K562 (cell line): ENCODE measurements around the gene GALT. TPM values are rescaled to one million over a fixed set of nuclear protein-coding genes. Genes with fewer than 3 reads are reported as not detected.

Source experiments
- ATAC-seq: fragments of 200-7000 bp; cut with Tn5 transposase; 3 replicates; pipeline ENCODE4 v1.9.1; 2020; ENCODE audit warnings: moderate library complexity
- BruUV-seq: library from RNA; stranded (reverse); fragments of 400-500 nt; replicated peaks from 2 replicates; lab custom pipeline; 2021; lab: Mats Ljungman, UMichigan
- CTCF ChIA-PET: fragments of 300-600 bp; formaldehyde crosslinking; extraction: SDS; loops from one replicate; lab custom pipeline; 2021; ENCODE audit warnings: low intra/inter-chr PET ratio; lab: Yijun Ruan, JAX
- POLR2A ChIA-PET: fragments of 300-600, 350-650 bp; sonication (Branson Sonifier 250); formaldehyde crosslinking; extraction: SDS; loops from one replicate; lab custom pipeline; 2021; ENCODE audit warnings: antibody characterized with exemption, inconsistent platforms; lab: Yijun Ruan, JAX
- DNase-seq, 4 experiments: peaks; one replicate each; pipeline versions ENCODE4 v3.0.0 to v3.0.0-alpha.2; 2011 to 2018; ENCODE audit warnings: low spot score in 3 of 4, mixed read lengths in 3 of 4; ENCODE audit errors: extremely low read depth in 1 of 4
- FAIRE-seq: peaks from 2 replicates; lab custom pipeline; 2011; peaks lifted over from hg19 to GRCh38; lab: Jason Lieb, UNC
- H2AFZ ChIP-seq: 2 replicates; pipeline ENCODE4 v1.6.0; 2011; ENCODE audit warnings: low read depth, low read length, control low read depth, inconsistent platforms
- H3K27ac ChIP-seq: fragments of 200-600 bp; 3 replicates; pipeline ENCODE4 v1.8.0; 2011; ENCODE audit warnings: low read depth, mild to moderate bottlenecking, control low read depth, inconsistent platforms, low read length, moderate library complexity, mixed read lengths; ENCODE audit errors: extremely low read depth
- H3K27me3 ChIP-seq, 2 experiments: fragments of 300-600 bp in 1 of 2; 2 replicates in 1 of 2; 3 replicates in 1 of 2; pipeline versions ENCODE4 v1.6.0 to v1.8.0; 2011; ENCODE audit warnings: inconsistent platforms in 2 of 2, low read length in 2 of 2, mild to moderate bottlenecking in 1 of 2, mixed read lengths in 1 of 2, moderate library complexity in 1 of 2; ENCODE audit not compliant: control insufficient read depth in 2 of 2, insufficient read depth in 2 of 2
- H3K36me3 ChIP-seq: fragments of 300-600 bp; 3 replicates; pipeline ENCODE4 v1.8.0; 2011; ENCODE audit warnings: mild to moderate bottlenecking, low read length, inconsistent platforms; ENCODE audit not compliant: control insufficient read depth, insufficient read depth
- H3K4me1 ChIP-seq, 2 experiments: fragments of 200-600 bp in 1 of 2; replicated peaks in 1 of 2; 2 replicates in 1 of 2; 3 replicates in 1 of 2; pipeline versions ENCODE4 v1.5.1 to v1.8.0; 2011; ENCODE audit warnings: inconsistent platforms in 2 of 2, low read length in 2 of 2, mild to moderate bottlenecking in 1 of 2, mixed read lengths in 1 of 2, moderate library complexity in 1 of 2; ENCODE audit not compliant: control insufficient read depth in 2 of 2, insufficient read depth in 2 of 2
- H3K4me2 ChIP-seq: 2 replicates; pipeline ENCODE4 v1.6.1; 2011; ENCODE audit warnings: low read length, control low read depth, inconsistent platforms, mixed read lengths; ENCODE audit not compliant: insufficient read depth
- H3K4me3 ChIP-seq: fragments of 200-600 bp; sonication (generic), shearing (Covaris generic); 2 replicates; pipeline ENCODE4 v1.5.1; 2016; ENCODE audit warnings: control low read depth, inconsistent platforms
- H3K79me2 ChIP-seq: fragments of 200-600 bp; 3 replicates; pipeline ENCODE4 v1.8.0; 2011; ENCODE audit warnings: low read length, inconsistent platforms; ENCODE audit not compliant: control insufficient read depth, insufficient read depth
- H3K9ac ChIP-seq, 2 experiments: 2 replicates each; pipeline versions ENCODE4 v1.6.0 to v1.6.1; 2011; ENCODE audit warnings: low read depth in 2 of 2, low read length in 2 of 2, control low read depth in 1 of 2, inconsistent platforms in 1 of 2, mild to moderate bottlenecking in 1 of 2, mixed read lengths in 1 of 2; ENCODE audit not compliant: insufficient read depth in 1 of 2
- H3K9me1 ChIP-seq: one replicate; pipeline ENCODE4 v1.6.0; 2011; ENCODE audit warnings: inconsistent platforms, mild to moderate bottlenecking, low read length, moderate library complexity; ENCODE audit not compliant: control insufficient read depth, insufficient read depth
- H3K9me3 ChIP-seq: replicated peaks from 2 replicates; pipeline ENCODE4 v1.5.1; 2011; ENCODE audit warnings: low read depth, low read length, inconsistent platforms; ENCODE audit not compliant: control insufficient read depth, insufficient read depth
- H4K20me1 ChIP-seq: replicated peaks from 2 replicates; pipeline ENCODE4 v1.6.1; 2011; ENCODE audit warnings: low read length, inconsistent platforms, mixed read lengths; ENCODE audit not compliant: control insufficient read depth, insufficient read depth
- ARHGAP35 ChIP-seq: fragments of 450-650 bp; IDR thresholded peaks from 2 replicates; pipeline ENCODE4 v1.6.1; 2018; ENCODE audit not compliant: partially characterized antibody
- CEBPZ ChIP-seq: fragments of 150-350 bp; IDR thresholded peaks from 2 replicates; pipeline ENCODE4 v1.6.1; 2014; ENCODE audit warnings: low read depth, mild to moderate bottlenecking, low read length, borderline replicate concordance
- CTCFL ChIP-seq: IDR thresholded peaks from 2 replicates; pipeline ENCODE4 v1.6.1; 2011; ENCODE audit warnings: borderline replicate concordance, low read depth, mild to moderate bottlenecking, moderate library complexity, low read length; ENCODE audit not compliant: insufficient read depth, poor library complexity, severe bottlenecking
- EWSR1 ChIP-seq: fragments of 450-650 bp; IDR thresholded peaks from 2 replicates; pipeline ENCODE4 v1.6.1; 2018; ENCODE audit warnings: borderline replicate concordance, mild to moderate bottlenecking, low read depth, moderate library complexity; ENCODE audit not compliant: partially characterized antibody
- MTA3 ChIP-seq: fragments of 450-650 bp; formaldehyde crosslinking; IDR thresholded peaks from 2 replicates; pipeline ENCODE4 v1.6.1; 2017; ENCODE audit warnings: mild to moderate bottlenecking, borderline replicate concordance
- PCBP1 ChIP-seq: fragments of 200-400 bp; formaldehyde crosslinking; IDR thresholded peaks from 2 replicates; pipeline ENCODE4 v1.6.1; 2018; ENCODE audit warnings: mild to moderate bottlenecking, low read depth, low read length; ENCODE audit not compliant: poor library complexity, severe bottlenecking
- POLR3G ChIP-seq: IDR thresholded peaks from 2 replicates; pipeline ENCODE4 v1.6.1; 2011; ENCODE audit not compliant: insufficient read length, insufficient replicate concordance; ENCODE audit errors: extremely low read depth
- RFX1 ChIP-seq: fragments of 450-650 bp; IDR thresholded peaks from 2 replicates; pipeline ENCODE4 v1.6.1; 2016; ENCODE audit warnings: mild to moderate bottlenecking, moderate library complexity
- SMC3 ChIP-seq: conservative IDR thresholded peaks from 2 replicates; pipeline ENCODE4 v1.6.1; 2011; ENCODE audit warnings: low read depth, low read length, improper control_type of control experiment; ENCODE audit not compliant: insufficient read depth
- YY1 ChIP-seq, 3 experiments: IDR thresholded peaks; 2 replicates each; pipeline ENCODE4 v1.6.1; 2011; ENCODE audit warnings: low read length in 2 of 3, mild to moderate bottlenecking in 2 of 3, moderate library complexity in 2 of 3, borderline replicate concordance in 1 of 3, control low read depth in 1 of 3, low read depth in 1 of 3; ENCODE audit not compliant: insufficient read depth in 3 of 3, insufficient replicate concordance in 2 of 3, control insufficient read depth in 1 of 3, insufficient read length in 1 of 3; ENCODE audit errors: extremely low read depth in 1 of 3
- ZBTB26 ChIP-seq: fragments of 450-650 bp; formaldehyde crosslinking; IDR thresholded peaks from 2 replicates; pipeline ENCODE4 v1.4.0; 2022; ENCODE audit warnings: missing genetic modification characterization
- ZNF444 ChIP-seq: fragments of 250-450 bp; sonication (Bioruptor Pico); IDR thresholded peaks from 2 replicates; pipeline ENCODE4 v1.4.0; 2020; ENCODE audit warnings: mild to moderate bottlenecking, moderate library complexity
- ZNF717 ChIP-seq: fragments of 250-450 bp; sonication (Bioruptor Pico); IDR thresholded peaks from 2 replicates; pipeline ENCODE4 v1.5.0; 2021
- WGBS: fragments of 100-300 bp; shearing (Covaris generic); methylation state at CpG from one replicate; pipeline ENCODE4 v1.1.6; 2016; ENCODE audit warnings: low coverage, mixed read lengths; ENCODE audit not compliant: insufficient coverage; ENCODE audit errors: missing lambda C conversion rate; 5-methylcytosine and 5-hydroxymethylcytosine counted together
- in situ Hi-C: fragments of 300-500 bp; cut with MboI; formaldehyde crosslinking; loops from 4 replicates; pipeline ENCODE4 v1.15.0; 2018; ENCODE audit warnings: inconsistent platforms, mixed read lengths
- intact Hi-C: fragments of 100-400 bp; cut with micrococcal nuclease; formaldehyde crosslinking; loops from 2 replicates; pipeline ENCODE4 v1.14.2; 2022
- polyA plus RNA-seq, 8 experiments: library from polyadenylated mRNA; depleted of rRNA in 4 of 8; stranded (reverse) in 5 of 8; unstranded in 3 of 8; fragments of >200 nt; fragmentation: Nextera tagmentation in 2 of 8; fragmentation: Illumina TruSeq in 1 of 8; extraction: Ambion mirVana in 2 of 8; extraction: Trizol in 1 of 8; gene quantifications; 2 replicates each; pipeline versions ENCODE4 v1.2.1 to v1.2.3, GENCODE V29; 2011 to 2014; ENCODE audit warnings: inconsistent platforms in 1 of 8, missing spikeins in 1 of 8
- total RNA-seq, 7 experiments: library from RNA; depleted of rRNA in 6 of 7; stranded (reverse); fragments of >200 nt in 6 of 7; fragmentation: Illumina TruSeq in 2 of 7; extraction: Trizol in 2 of 7; gene quantifications; 2 replicates each; pipeline versions ENCODE4 v1.2.1 to v1.2.3, GENCODE V29; 2011 to 2021; ENCODE audit warnings: low replicate concordance in 1 of 7

Gene GALT
- total and polyA plus RNA-seq, 9 of the 15 experiments (the other 6 are each of a cell fraction or from before 2014, with no cell fraction given), result 7.3 to 29.2 (median 15.6) TPM

- CTCF ChIA-PET, result interaction anchor here (0.7 to 2.8 kb wide), 3 partner anchors 21 to 820 kb away, joined by 3 to 15 read pairs (median 7); no protein-coding TSS in a partner anchor
- FAIRE-seq, result peak; percentile 75
- TF ChIP-seq POLR3G (no peak), PCBP1 (no peak), ARHGAP35 (no peak), CEBPZ (no peak), ZBTB26 (no peak), MTA3 (0 out of 2 replicates have a peak, but pooled peaks have one; percentile 21), CTCFL (peak; percentile 91), YY1 (IDR thresholded peaks at IDR 0.05; ENCODE audit: borderline replicate concordance in 1 of 3, control insufficient read depth in 1 of 3, extremely low read depth in 1 of 3, insufficient read depth in 3 of 3, insufficient read length in 1 of 3, insufficient replicate concordance in 2 of 3, low read depth in 1 of 3, low read length in 2 of 3) (peak in 1 of 3 experiments; percentile 38), ZNF444 (CRISPR knock-in tag) (no peak), SMC3 (peak; percentile 43), ZNF717 (CRISPR knock-in tag) (no peak), RFX1 (no peak), EWSR1 (no peak)
Measured at GRCh38 chr9:34612788-34613390, 33.6 kb upstream of the GALT start.

More at GRCh38 chr9:34612788-34613390, 33.6 kb upstream of the GALT start:
- Histone ChIP-seq H3K4me3 (peak overlapping the region; percentile 60), H4K20me1 (no peaks in the 10 kb centered on the region; the same call in 1 of the 2 replicates), H3K36me3 (peaks cover 22% of the 10 kb centered on the region; the same call in 1 of the 3 replicates), H3K27me3 (no peaks in the 10 kb centered on the region), H3K9me3 (no peaks in the 10 kb centered on the region), H3K79me2 (peaks cover 17% of the 10 kb centered on the region), H3K9me1 (no peaks in the 10 kb centered on the region), H3K4me1 (peaks cover 7 to 19% of the 10 kb centered on the region in 2 experiments; a peak in 4 of 5 replicates), H3K9ac (peak overlapping the region; percentile 89 to 92; a peak in 3 of 4 replicates), H3K4me2 (peak overlapping the region; percentile 93), H3K27ac (peak overlapping the region; percentile 59; the same call in 2 of the 3 replicates), H2AFZ (peak overlapping the region; percentile 92)
- WGBS, result 2% methylated on average over 14 of the region's 15 CpGs
- POLR2A ChIA-PET, result no interaction called here
- TSS peak; percentile 67 for BruUV-seq
- DNase-seq, result peak; percentile 60 to 85 (median 68)
- in situ Hi-C loops, result no loop called here
- intact Hi-C loops, result loop anchor here (10.0 kb wide), 1 partner anchor 92 kb away; no protein-coding TSS in a partner anchor
- peak; percentile 81 for ATAC-seq
